ENCODE data around the gene XAGE2. TPM values are rescaled to one million over a fixed set of nuclear protein-coding genes. Genes with fewer than 3 reads are reported as not detected.

XAGE2 gene
- total RNA-seq, 1 donor: not detected

DNA sequence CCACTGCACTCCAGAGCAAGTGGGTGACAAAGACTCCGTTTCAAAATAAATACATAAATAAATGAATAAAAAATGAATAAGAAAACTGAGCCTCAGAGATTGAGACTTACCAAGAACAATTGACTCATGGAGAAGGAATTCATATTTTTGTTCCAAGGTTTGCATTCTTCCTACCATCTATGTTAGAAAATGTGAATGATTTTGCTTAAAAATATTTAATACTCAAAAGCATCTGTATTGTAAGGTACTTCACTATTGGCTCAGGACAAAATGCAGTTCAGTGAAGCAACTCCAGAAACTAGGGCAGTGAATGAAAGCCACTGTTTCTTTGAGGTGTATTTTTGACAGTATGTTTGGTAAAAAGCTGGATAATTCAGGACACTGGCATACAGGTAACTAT lies 54.1 kb downstream of the XAGE2 start:
- TF ChIP-seq, protein P1, sequence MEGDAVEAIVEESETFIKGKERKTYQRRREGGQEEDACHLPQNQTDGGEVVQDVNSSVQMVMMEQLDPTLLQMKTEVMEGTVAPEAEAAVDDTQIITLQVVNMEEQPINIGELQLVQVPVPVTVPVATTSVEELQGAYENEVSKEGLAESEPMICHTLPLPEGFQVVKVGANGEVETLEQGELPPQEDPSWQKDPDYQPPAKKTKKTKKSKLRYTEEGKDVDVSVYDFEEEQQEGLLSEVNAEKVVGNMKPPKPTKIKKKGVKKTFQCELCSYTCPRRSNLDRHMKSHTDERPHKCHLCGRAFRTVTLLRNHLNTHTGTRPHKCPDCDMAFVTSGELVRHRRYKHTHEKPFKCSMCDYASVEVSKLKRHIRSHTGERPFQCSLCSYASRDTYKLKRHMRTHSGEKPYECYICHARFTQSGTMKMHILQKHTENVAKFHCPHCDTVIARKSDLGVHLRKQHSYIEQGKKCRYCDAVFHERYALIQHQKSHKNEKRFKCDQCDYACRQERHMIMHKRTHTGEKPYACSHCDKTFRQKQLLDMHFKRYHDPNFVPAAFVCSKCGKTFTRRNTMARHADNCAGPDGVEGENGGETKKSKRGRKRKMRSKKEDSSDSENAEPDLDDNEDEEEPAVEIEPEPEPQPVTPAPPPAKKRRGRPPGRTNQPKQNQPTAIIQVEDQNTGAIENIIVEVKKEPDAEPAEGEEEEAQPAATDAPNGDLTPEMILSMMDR (IDR thresholded peaks at IDR 0.05; ENCODE audit: insufficient read depth, low read length): no peak
- DNase-seq (ENCODE audit: low read depth): peak; percentile 88
- no peak overlapping the region for H3K4me3 ChIP-seq (ENCODE audit: low read depth, low read length)

- DNase-seq (ENCODE audit: low read depth): peak; percentile 26
- TF ChIP-seq, protein P1 (IDR thresholded peaks at IDR 0.05; ENCODE audit: insufficient read depth, low read length): no peak
- no peak overlapping the region for H3K4me3 ChIP-seq (ENCODE audit: low read depth, low read length)
Observed at GRCh38 chrX:52424656-52425055, 55.8 kb downstream of the XAGE2 start.

Small RNA genes within 50 kb of the gene (small RNA-seq; reads per million reads assigned to genes)
- not detected for gene MIR8088

Other genes with a start within 250 kb of the XAGE2 start
- gene MAGED4, start 184.1 kb upstream of the XAGE2 start, total RNA-seq (ENCODE audit: low replicate concordance): 13.7 and 14.7 TPM in 2 replicates
- gene XAGE1A, start 126.8 kb downstream of the XAGE2 start, total RNA-seq (ENCODE audit: low replicate concordance): not detected in 2 replicates
- not detected in 2 replicates for gene XAGE1B, start 148.0 kb downstream of the XAGE2 start, total RNA-seq (ENCODE audit: low replicate concordance)

Data from fibroblast of the aortic adventitia (primary cell).